SW480 (cell line): ENCODE data around the gene SYPL2.
"Not testable (repeated sequence)": the region's sequence is repeated elsewhere in the genome, so short reads cannot be mapped to it uniquely, and the experiment has no call there.

Experiments
- DNase-seq: peaks from one replicate; pipeline ENCODE4 v3.0.0-alpha.2; 2016; ENCODE audit warnings: low spot score

The SYPL2 gene

DNA sequence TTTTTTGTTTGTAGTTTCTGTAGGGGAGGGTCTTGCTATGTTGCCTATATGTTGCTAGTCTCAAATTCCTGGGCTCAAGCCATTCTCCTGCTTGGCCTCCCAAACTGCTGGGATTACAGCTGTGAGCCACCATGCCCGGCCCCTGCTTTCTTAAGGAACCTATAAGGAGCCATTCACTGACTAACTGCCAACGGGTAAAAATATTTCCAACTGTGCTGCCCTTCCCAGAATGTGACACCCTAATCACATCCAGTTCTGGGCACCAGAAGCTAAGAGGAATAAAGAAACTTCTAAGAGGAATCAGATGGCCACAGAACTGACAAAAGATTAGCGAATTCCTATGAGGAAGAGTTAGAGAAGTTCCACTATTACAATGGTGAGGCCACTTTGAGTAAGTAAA, 6.4 kb downstream of the SYPL2 start:
- DNase-seq, result no peak

- not testable (repeated sequence) for DNase-seq
Measured at GRCh38 chr1:109473284-109474057, 7.1 kb downstream of the SYPL2 start.

DNA sequence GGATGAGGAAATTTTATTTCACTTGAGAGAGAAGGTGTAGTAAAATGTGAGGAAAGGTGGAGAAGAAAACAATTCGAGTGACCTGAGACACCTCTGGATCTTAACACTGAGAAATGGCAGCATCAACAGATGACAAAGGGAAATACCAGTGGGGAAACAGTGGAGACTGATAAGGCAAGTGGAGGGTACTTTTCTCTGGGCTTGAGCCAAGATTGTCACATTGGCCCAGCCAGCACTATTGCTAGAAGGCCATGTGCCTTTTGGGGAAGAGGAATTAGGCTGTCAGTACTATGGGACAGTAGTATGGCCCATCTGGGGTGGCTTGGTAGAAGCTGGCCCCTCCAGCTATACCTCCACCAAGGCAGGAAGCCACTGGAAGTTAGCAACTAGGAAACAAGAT, 8.4 kb downstream of the SYPL2 start:
- DNase-seq, result no peak

- DNase-seq, result no peak
Measured at GRCh38 chr1:109475261-109475660, 8.9 kb downstream of the SYPL2 start.

GRCh38 chr1:109476825-109477224, 10.5 kb downstream of the SYPL2 start:
- peak; percentile 17 for DNase-seq

GRCh38 chr1:109477821-109478220, 11.5 kb downstream of the SYPL2 start:
- no peak for DNase-seq

- peak; percentile 22 for DNase-seq
Measured at GRCh38 chr1:109478806-109479205, 12.5 kb downstream of the SYPL2 start.

DNA sequence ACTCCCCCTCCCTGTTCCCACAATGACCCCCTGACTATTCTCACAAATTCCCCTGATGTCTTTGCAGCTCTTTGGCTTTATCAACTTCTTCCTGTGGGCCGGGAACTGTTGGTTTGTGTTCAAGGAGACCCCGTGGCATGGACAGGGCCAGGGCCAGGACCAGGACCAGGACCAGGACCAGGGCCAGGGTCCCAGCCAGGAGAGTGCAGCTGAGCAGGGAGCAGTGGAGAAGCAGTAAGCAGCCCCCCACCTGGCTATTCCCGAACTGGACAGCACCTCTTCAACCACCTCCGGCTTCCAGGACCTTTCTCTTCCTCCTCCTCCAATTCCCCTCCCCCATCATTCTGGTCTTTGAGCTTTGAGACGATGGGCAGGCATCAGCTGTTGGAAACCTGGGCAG, 13.0 kb downstream of the SYPL2 start:
- DNase-seq, result no peak

DNA sequence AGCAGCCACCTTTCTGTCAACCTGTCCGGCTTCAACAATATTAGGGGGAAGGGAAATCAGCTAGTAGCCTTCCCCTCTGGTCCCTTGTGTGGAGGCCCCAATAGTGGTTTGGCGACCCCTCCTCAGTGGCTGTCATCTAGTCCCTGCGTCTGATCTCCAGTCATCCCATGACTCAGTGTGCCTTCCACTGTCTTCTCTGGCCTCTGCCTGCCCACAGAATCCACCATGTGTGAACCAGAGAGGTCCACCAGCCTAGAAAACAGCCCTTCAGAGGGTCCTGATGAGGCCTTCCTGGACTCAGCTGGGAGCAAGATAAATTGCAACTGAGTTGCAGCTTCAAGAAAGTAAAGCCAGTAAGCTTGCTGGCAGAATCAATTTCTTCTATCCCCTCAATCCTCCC, 13.6 kb downstream of the SYPL2 start:
- no peak for DNase-seq

DNA sequence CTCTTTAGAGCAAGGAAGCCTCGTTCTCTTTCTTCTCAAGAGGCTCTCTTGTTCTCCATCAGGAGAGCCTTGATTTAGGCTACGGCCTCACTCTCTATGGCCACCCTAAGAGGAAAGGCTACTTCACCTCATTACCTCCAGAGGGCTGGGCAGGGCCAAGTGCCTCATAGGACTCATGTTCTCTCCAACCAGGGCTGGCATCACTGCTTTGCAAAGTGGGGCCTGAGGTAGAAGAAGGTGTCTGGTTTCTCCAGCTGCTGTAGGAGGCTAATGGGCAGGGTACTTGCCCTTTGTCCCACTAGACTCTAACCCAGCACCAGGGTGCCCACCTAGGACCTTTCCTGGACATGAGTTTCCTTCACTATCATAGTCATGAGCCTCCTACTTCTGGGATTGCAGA, 15.3 kb downstream of the SYPL2 start:
- no peak for DNase-seq

GRCh38 chr1:109482242-109482641, 15.9 kb downstream of the SYPL2 start:
- DNase-seq, result no peak

DNA sequence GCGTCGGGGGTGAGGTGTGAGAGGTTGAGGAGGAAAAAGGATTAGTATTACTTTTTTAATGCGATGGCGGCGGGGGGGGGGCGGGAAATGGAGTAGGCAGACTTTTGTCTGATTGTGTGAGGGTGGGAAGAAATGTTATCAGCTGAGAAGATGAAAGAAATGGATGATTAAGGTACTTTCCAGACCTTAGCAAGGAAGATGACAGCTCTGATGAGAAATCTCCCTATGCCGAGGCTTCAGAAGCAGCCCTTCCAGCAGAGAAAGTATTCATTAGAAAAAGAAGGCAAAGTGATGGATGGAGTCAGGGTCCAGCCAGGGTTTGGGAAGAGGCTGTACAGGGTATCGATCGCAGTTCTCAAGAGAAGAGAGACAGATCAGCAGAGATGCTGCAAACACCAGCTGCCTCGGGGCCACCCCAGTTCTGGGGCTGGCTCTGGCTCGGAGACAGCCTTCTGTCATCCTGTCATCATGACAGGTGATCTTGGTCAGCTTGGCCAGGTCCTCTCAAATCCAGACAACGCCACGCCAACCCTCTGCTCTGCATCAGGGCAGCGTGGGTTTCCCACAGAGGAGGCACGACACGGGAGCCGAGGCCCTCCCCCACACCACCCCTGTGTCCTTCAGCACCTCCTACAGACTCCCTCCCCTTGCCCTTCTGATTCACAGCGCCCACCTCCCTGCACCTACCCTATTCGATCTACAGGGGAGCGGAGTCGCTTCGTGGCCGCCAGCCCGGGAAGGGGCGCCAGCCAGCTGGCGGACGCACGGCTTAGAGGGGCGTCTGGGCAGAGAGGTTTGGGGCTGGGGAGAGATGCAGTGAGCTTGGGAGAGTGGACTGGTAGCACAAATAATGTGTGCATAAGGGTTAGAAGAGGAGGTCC, 16.7 kb downstream of the SYPL2 start:
- peak; percentile 24 for DNase-seq

- peak; percentile 87 for DNase-seq
Measured at GRCh38 chr1:109483672-109484518, 17.5 kb downstream of the SYPL2 start, which contains the start of gene ATXN7L2. Gene ATXN7L2 (plus strand): TSS chr1:109483905. CDS start chr1:109483954, 49 bp downstream.

GRCh38 chr1:109484519-109484975, 18.2 kb downstream of the SYPL2 start:
- no peak for DNase-seq

GRCh38 chr1:109485001-109485400, 18.7 kb downstream of the SYPL2 start:
- no peak for DNase-seq

DNA sequence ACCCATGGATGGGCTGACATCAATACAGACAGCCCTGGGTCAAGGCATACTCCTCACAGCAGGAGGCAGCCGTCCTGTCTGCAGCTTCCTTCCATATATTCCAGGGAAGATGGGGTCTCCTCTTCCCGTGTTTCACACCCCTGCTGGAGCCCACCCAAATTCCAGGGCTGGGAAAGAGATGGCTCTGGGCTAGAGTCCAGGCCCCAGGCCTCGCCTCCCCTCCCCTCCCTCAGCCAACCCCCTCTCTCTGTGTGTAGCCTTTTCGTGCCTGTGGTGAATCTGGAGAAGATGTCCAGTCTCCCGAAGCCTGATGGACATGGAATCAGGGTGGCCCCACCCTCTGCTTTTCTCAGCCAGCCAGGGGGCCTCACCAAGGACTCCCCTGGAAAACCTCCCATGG, 20.9 kb downstream of the SYPL2 start:
- DNase-seq, result no peak

GRCh38 chr1:109488201-109488600, 21.9 kb downstream of the SYPL2 start:
- DNase-seq, result no peak

DNA sequence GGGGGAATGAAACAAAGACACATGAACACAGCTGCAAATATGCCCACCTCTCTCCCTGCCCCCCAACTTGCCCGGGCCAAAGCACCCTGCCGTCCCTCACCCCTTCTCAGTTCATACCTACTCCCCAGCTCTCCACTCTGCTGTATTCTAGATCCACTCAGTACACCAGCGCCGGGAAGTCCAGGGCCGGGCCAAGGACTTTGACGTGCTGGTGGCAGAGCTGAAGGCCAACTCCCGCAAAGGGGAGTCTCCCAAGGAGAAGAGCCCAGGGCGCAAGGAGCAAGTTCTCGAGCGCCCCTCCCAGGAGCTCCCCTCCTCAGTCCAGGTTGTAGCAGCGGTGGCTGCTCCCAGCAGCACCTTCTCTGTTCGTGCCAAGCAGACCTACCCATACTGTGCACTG, 22.4 kb downstream of the SYPL2 start:
- no peak for DNase-seq

DNA sequence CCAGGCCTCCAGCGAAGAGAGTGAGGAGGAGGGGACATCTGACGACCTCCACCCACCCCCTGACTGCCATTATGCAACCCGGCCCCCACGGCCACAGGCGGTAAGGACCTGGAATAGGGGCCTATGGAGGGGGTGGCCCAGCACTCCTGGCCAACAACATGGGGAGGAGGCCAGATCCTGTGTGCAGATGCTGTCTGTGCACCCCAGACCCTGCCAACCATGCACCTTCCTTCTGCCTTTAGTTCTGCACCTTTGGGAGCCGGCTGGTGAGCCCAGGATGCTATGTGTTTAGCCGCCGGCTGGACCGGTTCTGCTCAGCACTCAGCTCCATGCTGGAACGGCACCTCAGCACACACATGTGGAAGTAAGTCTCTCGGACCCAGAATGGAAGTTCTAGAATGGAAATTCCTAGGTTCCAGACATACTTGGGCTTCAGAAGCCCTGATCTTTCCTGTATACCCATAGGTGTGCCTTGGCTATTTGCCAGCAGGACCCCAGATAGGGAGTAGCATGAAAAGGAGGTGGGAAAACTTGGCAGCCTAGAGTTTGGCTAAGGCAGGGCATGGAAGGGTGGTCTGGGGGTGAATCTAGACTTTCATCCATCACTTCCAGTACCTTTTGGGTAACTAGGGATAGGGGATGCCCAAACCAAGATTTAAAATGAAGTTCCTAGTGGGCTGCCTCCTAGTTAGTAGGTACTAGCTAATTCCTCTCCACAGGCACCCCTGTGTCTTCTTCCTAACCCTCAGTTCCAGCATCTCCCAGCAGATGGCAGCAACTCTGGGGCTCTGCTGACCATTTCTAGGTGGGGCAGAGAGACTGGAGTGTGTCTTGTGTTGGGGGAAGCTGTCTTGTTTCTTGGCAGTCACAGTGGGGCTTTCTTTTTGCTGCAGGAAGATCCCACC, 23.9 kb downstream of the SYPL2 start:
- peak; percentile 38 for DNase-seq

DNA sequence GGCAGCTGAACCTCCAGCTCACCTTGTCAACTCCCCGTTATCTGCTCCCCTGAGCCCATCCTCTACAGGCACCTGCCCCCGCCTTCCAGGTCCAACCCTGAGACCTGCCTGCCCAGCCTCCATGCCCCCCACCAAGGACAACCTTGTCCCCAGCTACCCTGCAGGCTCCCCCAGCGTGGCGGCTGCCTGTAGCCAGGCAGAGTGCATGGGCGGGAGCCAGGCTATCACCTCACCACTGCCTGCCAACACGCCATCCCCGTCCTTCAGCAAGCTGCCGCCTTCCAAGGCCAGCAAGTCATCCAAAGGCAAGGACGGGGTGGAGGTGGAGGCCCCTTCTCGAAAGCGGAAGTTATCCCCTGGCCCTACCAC, 24.6 kb downstream of the SYPL2 start:
- DNase-seq, result no peak

GRCh38 chr1:109491372-109491771, 25.0 kb downstream of the SYPL2 start:
- DNase-seq, result no peak
